ENCODE data around the gene CHIC2. TPM values are rescaled to one million over a fixed set of nuclear protein-coding genes. Genes with fewer than 3 reads are reported as not detected.

CHIC2 gene
- total RNA-seq, 2 donors from 2014 or later = 13.5 to 26.2 TPM

GRCh38 chr4:54095110-54095825 is 30.9 kb upstream of the CHIC2 start:
- no peak overlapping the region for H3K4me3 ChIP-seq
- H3K27me3 ChIP-seq = peaks cover 77% of the 10 kb centered on the region
- H3K27ac ChIP-seq = no peak overlapping the region
- H3K36me3 ChIP-seq = no peaks in the 10 kb centered on the region
- no peaks in the 10 kb centered on the region for H3K9me3 ChIP-seq
- no peak overlapping the region for H3K9ac ChIP-seq (ENCODE audit: low read depth in 2 of 2, low read length in 2 of 2)
- H3K4me1 ChIP-seq = peaks cover 6% of the 10 kb centered on the region
- TF ChIP-seq CTCF (IDR thresholded peaks at IDR 0.05) = no peak
- intact Hi-C loops (cut with DNase I) = no loop called here
- DNase-seq = no peak

GRCh38 chr4:54094451-54094850 is 30.0 kb upstream of the CHIC2 start:
- no peak overlapping the region for H3K27ac ChIP-seq
- no peaks in the 10 kb centered on the region for H3K9me3 ChIP-seq
- intact Hi-C loops (cut with DNase I) = no loop called here
- no peak for DNase-seq
- H3K4me1 ChIP-seq = no peaks in the 10 kb centered on the region
- H3K9ac ChIP-seq (ENCODE audit: low read depth in 2 of 2, low read length in 2 of 2) = no peak overlapping the region
- no peaks in the 10 kb centered on the region for H3K36me3 ChIP-seq
- no peak for TF ChIP-seq CTCF (IDR thresholded peaks at IDR 0.05)
- no peak overlapping the region for H3K4me3 ChIP-seq
- H3K27me3 ChIP-seq = peaks cover 75% of the 10 kb centered on the region

GRCh38 chr4:54093324-54094240 is 29.2 kb upstream of the CHIC2 start:
- Histone ChIP-seq H3K4me3 (no peak overlapping the region), H3K36me3 (no peaks in the 10 kb centered on the region), H3K27me3 (peaks cover 68% of the 10 kb centered on the region), H3K9me3 (no peaks in the 10 kb centered on the region), H3K4me1 (no peaks in the 10 kb centered on the region), H3K27ac (no peak overlapping the region), H3K9ac (ENCODE audit: low read depth in 2 of 2, low read length in 2 of 2) (no peak overlapping the region)
- no peak for DNase-seq
- intact Hi-C loops (cut with DNase I) = no loop called here
- TF ChIP-seq CTCF (IDR thresholded peaks at IDR 0.05) = no peak

GRCh38 chr4:54092405-54093323 is 28.3 kb upstream of the CHIC2 start:
- TF ChIP-seq CTCF (IDR thresholded peaks at IDR 0.05) = no peak
- intact Hi-C loops (cut with DNase I) = no loop called here
- no peaks in the 10 kb centered on the region for H3K9me3 ChIP-seq
- DNase-seq = no peak
- H3K36me3 ChIP-seq = no peaks in the 10 kb centered on the region
- no peak overlapping the region for H3K27ac ChIP-seq
- peaks cover 60% of the 10 kb centered on the region for H3K27me3 ChIP-seq
- no peaks in the 10 kb centered on the region for H3K4me1 ChIP-seq
- H3K9ac ChIP-seq (ENCODE audit: low read depth in 2 of 2, low read length in 2 of 2) = no peak overlapping the region
- H3K4me3 ChIP-seq = peak overlapping the region; percentile 31
